Measurements from ENCODE around the gene NOTCH1. TPM values are rescaled to one million over a fixed set of nuclear protein-coding genes. Genes with fewer than 3 reads are reported as not detected.
"Not testable (repeated sequence)": the region's sequence is repeated elsewhere in the genome, so short reads cannot be mapped to it uniquely, and the experiment has no call there.

Gene NOTCH1
- total RNA-seq, 1 donor from 2014 or later = 34.1 TPM

DNA sequence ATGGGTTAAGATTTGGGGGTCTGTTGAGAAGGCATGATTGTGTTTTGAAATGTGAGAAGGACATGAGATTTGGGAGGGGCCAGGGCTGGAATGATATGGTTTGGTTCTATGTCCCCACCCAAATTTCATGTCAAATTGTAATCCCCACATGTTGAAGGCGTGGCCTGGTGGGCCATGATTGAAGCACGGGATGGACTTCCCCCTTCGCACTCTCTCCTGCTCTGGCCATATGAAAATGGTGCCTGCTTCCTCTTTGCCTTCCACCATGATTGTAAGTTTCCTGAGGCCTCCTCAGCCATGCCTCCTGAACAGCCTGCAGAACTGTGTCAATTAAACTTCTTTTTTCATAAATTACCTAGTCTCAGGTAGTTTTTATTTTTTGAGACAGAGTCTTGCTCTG, 14.7 kb upstream of the NOTCH1 start:
- Mint-ChIP-seq H3K27ac (ENCODE audit: unreplicated experiment) (no peak overlapping the region), H3K27me3 (ENCODE audit: low read depth, unreplicated experiment) (peaks cover 6% of the 10 kb centered on the region), H3K4me1 (ENCODE audit: low read depth, unreplicated experiment) (peaks cover 8% of the 10 kb centered on the region), H3K36me3 (ENCODE audit: low read depth, unreplicated experiment) (peaks cover 1% of the 10 kb centered on the region), H3K9me3 (ENCODE audit: unreplicated experiment) (peaks cover 17% of the 10 kb centered on the region), H3K4me3 (ENCODE audit: unreplicated experiment) (no peak overlapping the region)
- H3K36me3 ChIP-seq (ENCODE audit: insufficient read depth, low read length) = no peaks in the 10 kb centered on the region
- peaks cover 17% of the 10 kb centered on the region for H3K4me1 ChIP-seq (ENCODE audit: insufficient read depth, low read length)
- H3K4me2 ChIP-seq (ENCODE audit: low read length) = no peak overlapping the region
- H2AFZ ChIP-seq (ENCODE audit: low read depth, low read length) = no peak overlapping the region
- DNase-seq (ENCODE audit: low read depth) = no peak
- no peaks in the 10 kb centered on the region for H3K79me2 ChIP-seq (ENCODE audit: insufficient read depth, low read length)
- H3K27ac ChIP-seq (ENCODE audit: low read depth, low read length) = no peak overlapping the region
- TF ChIP-seq, protein P1, sequence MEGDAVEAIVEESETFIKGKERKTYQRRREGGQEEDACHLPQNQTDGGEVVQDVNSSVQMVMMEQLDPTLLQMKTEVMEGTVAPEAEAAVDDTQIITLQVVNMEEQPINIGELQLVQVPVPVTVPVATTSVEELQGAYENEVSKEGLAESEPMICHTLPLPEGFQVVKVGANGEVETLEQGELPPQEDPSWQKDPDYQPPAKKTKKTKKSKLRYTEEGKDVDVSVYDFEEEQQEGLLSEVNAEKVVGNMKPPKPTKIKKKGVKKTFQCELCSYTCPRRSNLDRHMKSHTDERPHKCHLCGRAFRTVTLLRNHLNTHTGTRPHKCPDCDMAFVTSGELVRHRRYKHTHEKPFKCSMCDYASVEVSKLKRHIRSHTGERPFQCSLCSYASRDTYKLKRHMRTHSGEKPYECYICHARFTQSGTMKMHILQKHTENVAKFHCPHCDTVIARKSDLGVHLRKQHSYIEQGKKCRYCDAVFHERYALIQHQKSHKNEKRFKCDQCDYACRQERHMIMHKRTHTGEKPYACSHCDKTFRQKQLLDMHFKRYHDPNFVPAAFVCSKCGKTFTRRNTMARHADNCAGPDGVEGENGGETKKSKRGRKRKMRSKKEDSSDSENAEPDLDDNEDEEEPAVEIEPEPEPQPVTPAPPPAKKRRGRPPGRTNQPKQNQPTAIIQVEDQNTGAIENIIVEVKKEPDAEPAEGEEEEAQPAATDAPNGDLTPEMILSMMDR (IDR thresholded peaks at IDR 0.05; ENCODE audit: insufficient read depth, low read depth, low read length) = no peak
- TF ChIP-seq EZH2 (IDR thresholded peaks at IDR 0.05; ENCODE audit: insufficient read depth, low read length) = no peak
- H3K4me3 ChIP-seq (ENCODE audit: insufficient read depth, low read depth, low read length) = no peak overlapping the region
- no peak for FAIRE-seq
- H3K27me3 ChIP-seq (ENCODE audit: insufficient read depth, low read length) = no peaks in the 10 kb centered on the region
- no peak overlapping the region for H3K9ac ChIP-seq (ENCODE audit: low read length)
- H4K20me1 ChIP-seq (ENCODE audit: insufficient read depth, low read length) = no peaks in the 10 kb centered on the region
- H3K9me3 ChIP-seq (ENCODE audit: insufficient read depth, low read depth, low read length) = peaks cover 4% of the 10 kb centered on the region

DNA sequence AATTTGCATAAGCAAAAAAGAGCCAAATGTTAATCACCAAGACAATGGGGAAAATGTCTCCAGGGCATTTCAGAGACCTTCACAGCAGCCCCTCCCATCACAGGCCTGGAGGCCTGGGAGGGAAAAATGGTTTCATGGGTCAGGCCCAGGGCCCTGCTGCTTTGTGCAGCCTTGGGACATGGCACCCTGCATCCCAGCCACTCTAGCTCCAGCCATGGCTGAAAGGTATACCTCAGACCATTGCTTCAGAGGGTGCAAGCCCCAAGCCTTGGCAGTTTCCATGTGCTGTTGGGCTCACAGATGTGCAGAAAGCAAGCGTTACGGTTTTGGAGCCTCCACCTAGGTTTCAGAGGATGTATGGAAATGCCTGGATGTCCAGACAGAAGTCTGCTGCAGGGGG, 13.5 kb upstream of the NOTCH1 start:
- H2AFZ ChIP-seq (ENCODE audit: low read depth, low read length); DNase-seq (ENCODE audit: low read depth); H3K4me2 ChIP-seq (ENCODE audit: low read length); H3K79me2 ChIP-seq (ENCODE audit: insufficient read depth, low read length); H3K36me3 Mint-ChIP-seq (ENCODE audit: low read depth, unreplicated experiment); H3K36me3 ChIP-seq (ENCODE audit: insufficient read depth, low read length); H3K9ac ChIP-seq (ENCODE audit: low read length); H4K20me1 ChIP-seq (ENCODE audit: insufficient read depth, low read length); FAIRE-seq; H3K27ac ChIP-seq (ENCODE audit: low read depth, low read length); H3K27me3 ChIP-seq (ENCODE audit: insufficient read depth, low read length); H3K4me1 ChIP-seq (ENCODE audit: insufficient read depth, low read length); H3K9me3 ChIP-seq (ENCODE audit: insufficient read depth, low read depth, low read length); H3K4me3 Mint-ChIP-seq (ENCODE audit: unreplicated experiment); H3K27ac Mint-ChIP-seq (ENCODE audit: unreplicated experiment); H3K4me3 ChIP-seq (ENCODE audit: insufficient read depth, low read depth, low read length); H3K4me1 Mint-ChIP-seq (ENCODE audit: low read depth, unreplicated experiment): not testable (repeated sequence)
- Mint-ChIP-seq H3K9me3 (ENCODE audit: unreplicated experiment) (peaks cover 17% of the 10 kb centered on the region), H3K27me3 (ENCODE audit: low read depth, unreplicated experiment) (peaks cover 12% of the 10 kb centered on the region)

DNA sequence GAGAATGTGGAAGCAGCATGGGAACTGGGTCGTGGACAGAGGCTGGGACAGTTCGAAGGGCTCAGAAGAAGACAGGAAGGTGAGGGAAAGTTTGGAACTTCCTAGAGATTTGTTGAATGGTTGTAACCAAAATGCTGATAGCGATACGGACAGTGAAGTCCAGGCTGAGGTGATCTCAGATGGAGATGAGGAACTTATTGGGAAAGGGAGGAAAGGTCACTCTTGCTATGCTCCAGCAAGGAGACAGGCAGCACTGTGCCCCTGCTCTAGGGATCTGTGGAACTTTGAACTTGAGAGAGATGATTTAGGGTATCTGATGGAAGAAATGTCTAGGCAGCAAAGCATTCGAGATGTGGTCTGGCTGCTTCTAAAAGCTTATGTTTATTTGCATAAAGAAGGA, 13.0 kb upstream of the NOTCH1 start:
- H3K36me3 ChIP-seq (ENCODE audit: insufficient read depth, low read length); H3K27me3 ChIP-seq (ENCODE audit: insufficient read depth, low read length); H3K9me3 ChIP-seq (ENCODE audit: insufficient read depth, low read depth, low read length); H3K4me1 ChIP-seq (ENCODE audit: insufficient read depth, low read length); H3K36me3 Mint-ChIP-seq (ENCODE audit: low read depth, unreplicated experiment); FAIRE-seq; H3K27ac ChIP-seq (ENCODE audit: low read depth, low read length); H3K4me1 Mint-ChIP-seq (ENCODE audit: low read depth, unreplicated experiment); H3K27ac Mint-ChIP-seq (ENCODE audit: unreplicated experiment); H3K79me2 ChIP-seq (ENCODE audit: insufficient read depth, low read length); H3K4me2 ChIP-seq (ENCODE audit: low read length); H3K4me3 Mint-ChIP-seq (ENCODE audit: unreplicated experiment); H4K20me1 ChIP-seq (ENCODE audit: insufficient read depth, low read length); H3K9ac ChIP-seq (ENCODE audit: low read length); H2AFZ ChIP-seq (ENCODE audit: low read depth, low read length); H3K4me3 ChIP-seq (ENCODE audit: insufficient read depth, low read depth, low read length); DNase-seq (ENCODE audit: low read depth): not testable (repeated sequence)
- Mint-ChIP-seq H3K27me3 (ENCODE audit: low read depth, unreplicated experiment) (peaks cover 14% of the 10 kb centered on the region), H3K9me3 (ENCODE audit: unreplicated experiment) (peaks cover 17% of the 10 kb centered on the region)

DNA sequence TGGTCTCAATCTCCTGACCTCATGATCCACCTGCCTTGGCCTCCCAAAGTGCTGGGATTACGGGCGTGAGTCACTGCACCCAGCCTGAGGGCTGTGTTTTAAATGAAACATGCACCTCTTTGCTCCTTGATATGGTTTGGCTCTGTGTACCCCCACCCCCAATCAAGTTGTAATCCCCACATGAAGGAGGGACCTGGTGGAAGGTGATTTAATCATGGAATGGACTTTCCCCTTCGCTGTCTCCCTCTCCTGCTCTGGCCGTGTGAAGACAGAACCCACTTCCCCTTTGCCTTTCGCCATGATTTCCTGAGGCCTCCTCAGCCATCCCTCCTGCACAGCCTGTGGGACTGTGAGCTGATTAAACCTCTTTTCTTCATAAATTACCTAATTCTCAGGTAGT, 12.5 kb upstream of the NOTCH1 start:
- Histone ChIP-seq H3K4me3 (ENCODE audit: insufficient read depth, low read depth, low read length) (no peak overlapping the region), H4K20me1 (ENCODE audit: insufficient read depth, low read length) (no peaks in the 10 kb centered on the region), H3K9me3 (ENCODE audit: insufficient read depth, low read depth, low read length) (peaks cover 4% of the 10 kb centered on the region), H3K36me3 (ENCODE audit: insufficient read depth, low read length) (no peaks in the 10 kb centered on the region), H2AFZ (ENCODE audit: low read depth, low read length) (no peak overlapping the region), H3K4me2 (ENCODE audit: low read length) (no peak overlapping the region), H3K27me3 (ENCODE audit: insufficient read depth, low read length) (no peaks in the 10 kb centered on the region), H3K4me1 (ENCODE audit: insufficient read depth, low read length) (no peaks in the 10 kb centered on the region), H3K27ac (ENCODE audit: low read depth, low read length) (no peak overlapping the region), H3K9ac (ENCODE audit: low read length) (no peak overlapping the region), H3K79me2 (ENCODE audit: insufficient read depth, low read length) (no peaks in the 10 kb centered on the region)
- H3K4me3 Mint-ChIP-seq (ENCODE audit: unreplicated experiment) = no peak overlapping the region
- peaks cover 17% of the 10 kb centered on the region for H3K9me3 Mint-ChIP-seq (ENCODE audit: unreplicated experiment)
- peaks cover 2% of the 10 kb centered on the region for H3K4me1 Mint-ChIP-seq (ENCODE audit: low read depth, unreplicated experiment)
- FAIRE-seq (no peak), DNase-seq (ENCODE audit: low read depth) (no peak)
- H3K36me3 Mint-ChIP-seq (ENCODE audit: low read depth, unreplicated experiment) = no peaks in the 10 kb centered on the region
- no peak overlapping the region for H3K27ac Mint-ChIP-seq (ENCODE audit: unreplicated experiment)
- peaks cover 14% of the 10 kb centered on the region for H3K27me3 Mint-ChIP-seq (ENCODE audit: low read depth, unreplicated experiment)
- TF ChIP-seq EZH2 (IDR thresholded peaks at IDR 0.05; ENCODE audit: insufficient read depth, low read length) = no peak
- TF ChIP-seq, protein P1 (IDR thresholded peaks at IDR 0.05; ENCODE audit: insufficient read depth, low read depth, low read length) = no peak
